ENCODE measurements around the gene ANKRD28.

DNA sequence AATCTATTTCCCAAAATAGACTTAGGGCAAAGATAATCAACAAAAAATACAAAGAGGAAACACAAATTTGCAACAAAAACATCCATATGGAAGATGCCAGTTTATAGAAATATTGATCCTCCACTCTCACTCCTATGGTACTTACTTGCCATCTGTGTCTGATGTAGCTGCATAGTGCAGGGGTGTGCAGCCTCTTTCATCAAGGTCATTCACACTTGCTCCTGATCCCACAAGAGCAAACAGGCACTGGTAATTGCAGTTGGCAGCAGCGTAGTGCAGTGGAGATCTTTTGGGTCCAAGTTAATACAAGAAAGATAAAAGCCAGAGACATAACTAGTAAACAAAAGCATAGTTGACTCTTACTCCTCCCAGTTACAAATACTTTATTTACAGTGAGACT lies 90.0 kb downstream of the ANKRD28 start:
- TF ChIP-seq, protein P1, sequence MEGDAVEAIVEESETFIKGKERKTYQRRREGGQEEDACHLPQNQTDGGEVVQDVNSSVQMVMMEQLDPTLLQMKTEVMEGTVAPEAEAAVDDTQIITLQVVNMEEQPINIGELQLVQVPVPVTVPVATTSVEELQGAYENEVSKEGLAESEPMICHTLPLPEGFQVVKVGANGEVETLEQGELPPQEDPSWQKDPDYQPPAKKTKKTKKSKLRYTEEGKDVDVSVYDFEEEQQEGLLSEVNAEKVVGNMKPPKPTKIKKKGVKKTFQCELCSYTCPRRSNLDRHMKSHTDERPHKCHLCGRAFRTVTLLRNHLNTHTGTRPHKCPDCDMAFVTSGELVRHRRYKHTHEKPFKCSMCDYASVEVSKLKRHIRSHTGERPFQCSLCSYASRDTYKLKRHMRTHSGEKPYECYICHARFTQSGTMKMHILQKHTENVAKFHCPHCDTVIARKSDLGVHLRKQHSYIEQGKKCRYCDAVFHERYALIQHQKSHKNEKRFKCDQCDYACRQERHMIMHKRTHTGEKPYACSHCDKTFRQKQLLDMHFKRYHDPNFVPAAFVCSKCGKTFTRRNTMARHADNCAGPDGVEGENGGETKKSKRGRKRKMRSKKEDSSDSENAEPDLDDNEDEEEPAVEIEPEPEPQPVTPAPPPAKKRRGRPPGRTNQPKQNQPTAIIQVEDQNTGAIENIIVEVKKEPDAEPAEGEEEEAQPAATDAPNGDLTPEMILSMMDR (IDR thresholded peaks at IDR 0.05): no peak
- TF ChIP-seq POLR2A (IDR thresholded peaks at IDR 0.05): no peak
- no peak for TF ChIP-seq EP300 (IDR thresholded peaks at IDR 0.05)

All from ovary (tissue), 3 donors.